ENCODE results near the gene CAMSAP2. TPM values are rescaled to one million over a fixed set of nuclear protein-coding genes. Genes with fewer than 3 reads are reported as not detected.

The CAMSAP2 gene
- total and polyA plus RNA-seq, 9 donors, result 14.5 to 44.5 (median 33.6) TPM

DNA sequence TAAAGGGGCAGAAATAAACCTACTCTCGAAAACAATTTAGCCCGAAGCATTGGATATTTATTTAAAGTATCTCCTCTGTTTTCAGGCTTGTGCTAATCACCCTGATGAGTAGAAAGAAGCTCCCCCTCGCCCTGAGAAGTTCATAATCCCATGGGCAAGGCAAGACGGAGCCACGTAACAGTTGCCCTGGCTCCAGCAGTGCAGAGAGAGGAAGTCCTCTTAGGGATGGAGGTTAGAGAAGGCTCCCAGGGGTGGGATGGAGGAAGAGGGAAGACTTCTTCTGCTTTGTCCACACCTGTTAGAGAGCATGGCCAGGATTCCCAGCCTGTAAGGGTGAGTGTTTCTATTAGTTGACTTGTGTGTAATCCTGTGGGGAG lies 130.7 kb downstream of the CAMSAP2 start:
- peaks cover 11% of the 10 kb centered on the region for H3K4me1 ChIP-seq (ENCODE audit: insufficient read depth)
- DNase-seq, result no peak
- intact Hi-C loops (cut with DNase I), result no loop called here

DNA sequence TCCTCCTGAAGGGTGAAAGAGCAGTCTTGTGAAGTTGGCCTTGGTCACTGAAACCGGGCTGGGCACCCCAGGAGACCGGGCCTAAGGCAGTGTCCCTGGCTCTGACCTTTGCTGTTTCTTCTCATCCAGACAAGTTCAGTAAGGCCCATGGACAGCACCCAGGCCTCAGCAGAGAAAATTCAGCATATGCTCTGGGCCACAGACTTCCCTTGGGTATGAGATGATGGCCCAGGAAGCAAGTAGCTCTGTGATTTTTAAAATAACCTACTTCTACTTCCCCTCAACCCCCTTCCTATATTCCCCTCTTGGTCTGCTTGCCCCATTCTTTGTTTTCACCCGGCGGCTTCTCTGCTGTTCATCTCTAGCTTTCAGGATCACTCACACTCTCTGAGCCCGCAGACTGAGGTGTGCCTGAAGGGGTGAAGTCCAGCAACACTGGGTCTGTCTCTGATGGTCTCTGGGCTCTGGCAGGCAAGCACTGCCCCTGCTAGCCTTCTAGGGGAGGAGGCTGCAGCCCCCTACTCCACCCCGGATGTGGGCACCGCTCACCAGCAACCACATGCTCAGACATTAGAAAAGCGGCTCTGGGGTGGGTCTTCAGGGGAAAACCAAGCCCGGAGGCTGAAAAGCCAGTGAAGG lies 131.2 kb downstream of the CAMSAP2 start:
- H3K27me3 ChIP-seq, result no peaks in the 10 kb centered on the region

More for the DNA sequence above, 130.7 kb downstream of the CAMSAP2 start:
- Histone ChIP-seq H3K4me3 (no peak overlapping the region), H3K27ac (no peak overlapping the region), H3K9me3 (no peaks in the 10 kb centered on the region), H3K27me3 (no peaks in the 10 kb centered on the region), H3K36me3 (no peaks in the 10 kb centered on the region)
- 77 to 83% (median 82%) methylated on average over 5 of the region's 5 CpGs for WGBS, 3 donors
- TF ChIP-seq, protein P1, sequence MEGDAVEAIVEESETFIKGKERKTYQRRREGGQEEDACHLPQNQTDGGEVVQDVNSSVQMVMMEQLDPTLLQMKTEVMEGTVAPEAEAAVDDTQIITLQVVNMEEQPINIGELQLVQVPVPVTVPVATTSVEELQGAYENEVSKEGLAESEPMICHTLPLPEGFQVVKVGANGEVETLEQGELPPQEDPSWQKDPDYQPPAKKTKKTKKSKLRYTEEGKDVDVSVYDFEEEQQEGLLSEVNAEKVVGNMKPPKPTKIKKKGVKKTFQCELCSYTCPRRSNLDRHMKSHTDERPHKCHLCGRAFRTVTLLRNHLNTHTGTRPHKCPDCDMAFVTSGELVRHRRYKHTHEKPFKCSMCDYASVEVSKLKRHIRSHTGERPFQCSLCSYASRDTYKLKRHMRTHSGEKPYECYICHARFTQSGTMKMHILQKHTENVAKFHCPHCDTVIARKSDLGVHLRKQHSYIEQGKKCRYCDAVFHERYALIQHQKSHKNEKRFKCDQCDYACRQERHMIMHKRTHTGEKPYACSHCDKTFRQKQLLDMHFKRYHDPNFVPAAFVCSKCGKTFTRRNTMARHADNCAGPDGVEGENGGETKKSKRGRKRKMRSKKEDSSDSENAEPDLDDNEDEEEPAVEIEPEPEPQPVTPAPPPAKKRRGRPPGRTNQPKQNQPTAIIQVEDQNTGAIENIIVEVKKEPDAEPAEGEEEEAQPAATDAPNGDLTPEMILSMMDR (IDR thresholded peaks at IDR 0.05), result no peak
- TF ChIP-seq EP300 (IDR thresholded peaks at IDR 0.05) (no peak), POLR2A (IDR thresholded peaks at IDR 0.05) (no peak)

DNA sequence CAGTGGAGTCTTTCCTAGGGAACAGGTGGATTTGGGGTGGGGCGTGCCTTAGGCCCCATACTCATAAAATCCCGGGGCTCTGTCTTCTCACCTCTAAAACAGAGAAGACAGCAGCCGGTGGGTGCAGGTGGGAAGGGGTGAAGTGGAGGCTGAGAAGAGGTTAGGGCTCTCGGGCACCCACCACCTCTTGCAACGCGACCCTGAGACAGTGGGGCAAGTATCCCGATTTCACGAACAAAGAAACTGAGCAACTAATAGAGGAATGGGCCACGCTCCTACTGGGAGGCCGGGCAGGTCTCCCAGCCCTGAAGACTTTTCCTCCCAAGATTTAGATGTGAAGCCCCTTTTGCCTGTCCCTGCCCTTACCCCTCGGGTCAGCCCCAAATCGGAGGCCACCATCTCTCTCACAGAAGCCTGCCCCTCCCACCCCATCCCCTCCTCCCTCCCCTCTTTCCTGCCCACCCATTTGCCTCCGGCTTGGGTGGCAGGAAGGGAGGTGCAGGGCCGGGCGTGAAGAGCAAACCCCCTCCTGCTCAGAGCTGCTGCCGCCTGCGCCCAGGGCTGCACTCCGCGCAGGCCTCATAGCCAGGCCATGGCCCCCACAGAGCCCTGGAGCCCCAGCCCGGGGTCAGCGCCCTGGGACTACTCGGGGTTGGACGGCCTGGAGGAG lies 133.9 kb downstream of the CAMSAP2 start, which contains the start of gene GPR25:
Gene GPR25 (plus strand): TSS at position 536 of the 670 bp plus-strand sequence. CDS start 57 bp downstream, at position 593.
- intact Hi-C loops (cut with DNase I), result no loop called here
- Histone ChIP-seq H3K27me3 (no peaks in the 10 kb centered on the region), H3K4me1 (ENCODE audit: insufficient read depth) (peaks cover 8% of the 10 kb centered on the region), H3K27ac (no peak within 1 kb of the TSS), H3K9me3 (no peaks in the 10 kb centered on the region), H3K4me3 (no peak within 1 kb of the TSS), H3K36me3 (no peaks in the 10 kb centered on the region)
- TF ChIP-seq, protein P1 (IDR thresholded peaks at IDR 0.05), result no peak
- no peak for TF ChIP-seq POLR2A (IDR thresholded peaks at IDR 0.05)
- TF ChIP-seq EP300 (IDR thresholded peaks at IDR 0.05), result no peak
- WGBS, 3 donors, result 58 to 66% (median 59%) methylated on average over 20 to 23 of the region's 23 CpGs
- DNase-seq, result no peak

More for the DNA sequence above, 131.2 kb downstream of the CAMSAP2 start:
- H3K4me3 ChIP-seq, result no peak overlapping the region
- H3K9me3 ChIP-seq, result no peaks in the 10 kb centered on the region
- TF ChIP-seq POLR2A (IDR thresholded peaks at IDR 0.05), result no peak
- no peak for TF ChIP-seq EP300 (IDR thresholded peaks at IDR 0.05)
- TF ChIP-seq, protein P1 (IDR thresholded peaks at IDR 0.05), result no peak
- no peaks in the 10 kb centered on the region for H3K36me3 ChIP-seq
- intact Hi-C loops (cut with DNase I), result no loop called here
- H3K27ac ChIP-seq, result no peak overlapping the region
- H3K4me1 ChIP-seq (ENCODE audit: insufficient read depth), result peaks cover 11% of the 10 kb centered on the region
- DNase-seq, result no peak
- 83 to 88% (median 86%) methylated on average over 9 of the region's 9 CpGs for WGBS, 3 donors

GRCh38 chr1:200873116-200873670 lies 134.5 kb downstream of the CAMSAP2 start:
- no peaks in the 10 kb centered on the region for H3K27me3 ChIP-seq
- H3K4me1 ChIP-seq (ENCODE audit: insufficient read depth), result peaks cover 8% of the 10 kb centered on the region
- H3K27ac ChIP-seq, result no peak overlapping the region
- 3 to 7% (median 5%) methylated on average over 45 to 61 of the region's 61 CpGs for WGBS, 3 donors
- no peaks in the 10 kb centered on the region for H3K36me3 ChIP-seq
- TF ChIP-seq EP300 (IDR thresholded peaks at IDR 0.05), result no peak
- TF ChIP-seq, protein P1 (IDR thresholded peaks at IDR 0.05), result no peak
- no peak for TF ChIP-seq POLR2A (IDR thresholded peaks at IDR 0.05)
- H3K9me3 ChIP-seq, result no peaks in the 10 kb centered on the region
- intact Hi-C loops (cut with DNase I), result no loop called here
- DNase-seq, result peak in 1 of 5 donors; percentile 28
- H3K4me3 ChIP-seq, result no peak overlapping the region
